Measurements from ENCODE around the gene TFG.

TFG gene

DNA sequence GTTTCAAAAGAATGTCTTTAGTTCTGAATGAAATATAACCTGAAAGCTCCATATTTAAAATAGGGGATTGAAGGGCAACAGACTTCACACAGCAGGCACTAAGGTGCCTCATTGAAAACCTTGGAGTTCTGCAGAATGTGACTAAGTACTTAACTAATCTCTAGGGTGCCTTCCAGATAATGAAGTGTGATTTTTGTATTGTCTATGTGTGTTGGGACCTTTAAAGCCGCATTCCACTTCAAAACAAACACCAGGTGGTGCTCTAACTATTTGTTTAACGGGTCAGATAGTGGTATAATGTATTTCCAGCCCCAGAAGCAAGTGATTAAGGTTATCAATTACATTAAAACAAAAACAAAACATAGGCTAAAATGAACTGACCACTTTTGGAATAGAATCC is 28.0 kb downstream of the TFG start:
- H3K9me3 ChIP-seq (ENCODE audit: control insufficient read depth in 1 of 2, low read length in 2 of 2): no peaks in the 10 kb centered on the region
- H3K4me3 ChIP-seq (ENCODE audit: low read depth in 1 of 2, low read length in 2 of 2): no peak overlapping the region
- peaks cover 0 to 5% of the 10 kb centered on the region in 2 donors for H3K4me1 ChIP-seq (ENCODE audit: control insufficient read depth in 1 of 2, insufficient read depth in 2 of 2, low read length in 2 of 2)
- H3K36me3 ChIP-seq (ENCODE audit: control insufficient read depth in 1 of 2, insufficient read depth in 2 of 2, low read length in 2 of 2): peaks cover 51 to 58% of the 10 kb centered on the region in 2 donors
- no peaks in the 10 kb centered on the region for H3K27me3 ChIP-seq (ENCODE audit: low read depth, low read length)
- no peak overlapping the region for H3K27ac ChIP-seq (ENCODE audit: low read length)

DNA sequence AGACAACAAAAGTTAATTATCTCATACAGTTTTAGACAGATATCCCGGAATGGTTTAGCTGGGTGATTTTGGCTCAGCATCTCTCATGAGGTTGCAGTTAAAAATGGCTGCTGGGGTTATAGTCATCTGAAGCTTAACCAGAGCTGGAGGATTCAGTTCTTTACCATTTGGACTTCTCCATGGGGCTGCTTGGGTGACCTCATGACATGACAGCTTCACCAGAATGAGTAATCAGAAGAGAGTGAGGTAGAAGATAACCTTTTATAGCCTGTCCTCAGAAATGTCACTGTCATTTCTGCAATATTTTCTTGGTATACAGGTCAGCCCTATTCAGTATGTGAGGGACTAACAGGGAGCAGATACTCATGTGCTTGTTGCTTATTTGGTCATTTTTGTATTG is 30.9 kb downstream of the TFG start:
- no peak overlapping the region for H3K27ac ChIP-seq (ENCODE audit: low read length)
- no peak overlapping the region for H3K4me3 ChIP-seq (ENCODE audit: low read depth in 1 of 2, low read length in 2 of 2)
- H3K9me3 ChIP-seq (ENCODE audit: control insufficient read depth in 1 of 2, low read length in 2 of 2): no peaks in the 10 kb centered on the region
- peaks cover 53 to 59% of the 10 kb centered on the region in 2 donors for H3K36me3 ChIP-seq (ENCODE audit: control insufficient read depth in 1 of 2, insufficient read depth in 2 of 2, low read length in 2 of 2)
- no peaks in the 10 kb centered on the region for H3K4me1 ChIP-seq (ENCODE audit: control insufficient read depth in 1 of 2, insufficient read depth in 2 of 2, low read length in 2 of 2)
- no peaks in the 10 kb centered on the region for H3K27me3 ChIP-seq (ENCODE audit: low read depth, low read length)

DNA sequence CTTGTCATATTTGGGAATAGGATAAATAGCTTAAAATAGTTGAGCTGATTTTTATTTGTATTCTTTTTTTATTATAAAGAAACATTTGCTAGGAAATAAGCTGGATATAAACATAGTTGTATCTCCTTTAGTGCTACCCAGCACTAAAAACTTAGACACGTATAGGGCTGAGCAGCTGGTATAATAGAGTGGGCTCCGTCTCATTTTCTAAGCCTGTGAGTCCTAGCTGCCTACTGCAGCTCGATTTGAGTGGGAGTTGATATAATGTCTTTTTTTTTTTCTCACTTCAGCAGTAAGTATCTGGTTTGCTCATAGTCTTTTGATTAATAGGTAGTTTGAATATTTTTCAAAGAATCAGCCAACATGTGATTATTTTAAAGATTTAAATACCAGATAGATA is 34.2 kb downstream of the TFG start:
- peaks cover 54 to 55% of the 10 kb centered on the region in 2 donors for H3K36me3 ChIP-seq (ENCODE audit: control insufficient read depth in 1 of 2, insufficient read depth in 2 of 2, low read length in 2 of 2)
- H3K27ac ChIP-seq (ENCODE audit: low read length): no peak overlapping the region
- no peak overlapping the region for H3K4me3 ChIP-seq (ENCODE audit: low read depth in 1 of 2, low read length in 2 of 2)

DNA sequence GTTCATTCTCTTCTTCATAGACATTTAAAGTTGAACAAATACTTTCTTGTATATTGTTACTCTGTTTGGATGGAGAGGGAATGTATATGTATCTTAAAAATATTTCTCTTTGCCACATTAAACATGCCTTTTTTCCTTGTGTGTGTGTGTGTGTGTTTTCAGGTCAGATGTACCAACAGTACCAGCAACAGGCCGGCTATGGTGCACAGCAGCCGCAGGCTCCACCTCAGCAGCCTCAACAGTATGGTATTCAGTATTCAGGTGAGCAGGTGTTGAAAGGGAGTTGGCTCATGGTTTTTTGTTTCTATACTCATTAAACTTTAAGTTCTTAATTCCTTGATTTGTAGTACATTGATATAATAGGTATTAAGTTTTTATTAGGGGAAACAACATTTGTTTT is 35.4 kb downstream of the TFG start:
- H3K36me3 ChIP-seq (ENCODE audit: control insufficient read depth in 1 of 2, insufficient read depth in 2 of 2, low read length in 2 of 2): peaks cover 55 to 64% of the 10 kb centered on the region in 2 donors
- no peak overlapping the region for H3K4me3 ChIP-seq (ENCODE audit: low read depth in 1 of 2, low read length in 2 of 2)
- no peak overlapping the region for H3K27ac ChIP-seq (ENCODE audit: low read length)
- no peaks in the 10 kb centered on the region for H3K9me3 ChIP-seq (ENCODE audit: control insufficient read depth in 1 of 2, low read length in 2 of 2)
- H3K4me1 ChIP-seq (ENCODE audit: control insufficient read depth in 1 of 2, insufficient read depth in 2 of 2, low read length in 2 of 2): peaks cover 0 to 4% of the 10 kb centered on the region in 2 donors
- H3K27me3 ChIP-seq (ENCODE audit: low read depth, low read length): no peaks in the 10 kb centered on the region

More for the DNA sequence above, 34.2 kb downstream of the TFG start:
- no peaks in the 10 kb centered on the region for H3K9me3 ChIP-seq (ENCODE audit: control insufficient read depth in 1 of 2, low read length in 2 of 2)
- H3K27me3 ChIP-seq (ENCODE audit: low read depth, low read length): no peaks in the 10 kb centered on the region
- peaks cover 0 to 4% of the 10 kb centered on the region in 2 donors for H3K4me1 ChIP-seq (ENCODE audit: control insufficient read depth in 1 of 2, insufficient read depth in 2 of 2, low read length in 2 of 2)

GRCh38 chr3:100745617-100746016 is 36.3 kb downstream of the TFG start:
- H3K9me3 ChIP-seq (ENCODE audit: control insufficient read depth in 1 of 2, low read length in 2 of 2): no peaks in the 10 kb centered on the region
- no peak overlapping the region for H3K4me3 ChIP-seq (ENCODE audit: low read depth in 1 of 2, low read length in 2 of 2)
- H3K4me1 ChIP-seq (ENCODE audit: control insufficient read depth in 1 of 2, insufficient read depth in 2 of 2, low read length in 2 of 2): peaks cover 0 to 4% of the 10 kb centered on the region in 2 donors
- H3K36me3 ChIP-seq (ENCODE audit: control insufficient read depth in 1 of 2, insufficient read depth in 2 of 2, low read length in 2 of 2): peaks cover 53 to 63% of the 10 kb centered on the region in 2 donors
- no peak overlapping the region for H3K27ac ChIP-seq (ENCODE audit: low read length)
- H3K27me3 ChIP-seq (ENCODE audit: low read depth, low read length): no peaks in the 10 kb centered on the region

DNA sequence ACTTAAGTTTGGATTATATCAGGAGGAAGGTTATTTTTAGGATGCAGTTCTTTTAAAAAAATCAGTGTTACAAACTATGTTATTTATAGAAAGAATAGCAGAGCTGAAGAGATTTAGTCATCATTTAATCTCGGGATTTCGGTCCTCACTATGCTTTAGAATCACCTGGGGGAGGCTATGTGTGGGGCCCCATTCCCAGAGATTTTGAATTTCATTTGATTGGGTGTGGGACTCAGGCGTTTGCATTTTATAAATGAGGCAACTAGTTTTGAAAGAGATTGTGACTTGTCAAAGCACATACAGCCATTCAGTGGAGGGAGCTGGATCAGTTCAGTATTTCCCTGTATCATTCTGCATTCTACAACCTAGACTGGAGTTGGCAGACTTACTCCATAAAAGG is 36.8 kb downstream of the TFG start:
- H3K9me3 ChIP-seq (ENCODE audit: control insufficient read depth in 1 of 2, low read length in 2 of 2): no peaks in the 10 kb centered on the region
- H3K4me3 ChIP-seq (ENCODE audit: low read depth in 1 of 2, low read length in 2 of 2): no peak overlapping the region
- peaks cover 0 to 4% of the 10 kb centered on the region in 2 donors for H3K4me1 ChIP-seq (ENCODE audit: control insufficient read depth in 1 of 2, insufficient read depth in 2 of 2, low read length in 2 of 2)
- H3K27me3 ChIP-seq (ENCODE audit: low read depth, low read length): no peaks in the 10 kb centered on the region
- no peak overlapping the region for H3K27ac ChIP-seq (ENCODE audit: low read length)
- peaks cover 55 to 67% of the 10 kb centered on the region in 2 donors for H3K36me3 ChIP-seq (ENCODE audit: control insufficient read depth in 1 of 2, insufficient read depth in 2 of 2, low read length in 2 of 2)

- H3K27ac ChIP-seq (ENCODE audit: low read length): no peak overlapping the region
- no peak overlapping the region for H3K4me3 ChIP-seq (ENCODE audit: low read depth in 1 of 2, low read length in 2 of 2)
- H3K36me3 ChIP-seq (ENCODE audit: control insufficient read depth in 1 of 2, insufficient read depth in 2 of 2, low read length in 2 of 2): peaks cover 67 to 68% of the 10 kb centered on the region in 2 donors
- H3K27me3 ChIP-seq (ENCODE audit: low read depth, low read length): no peaks in the 10 kb centered on the region
- peaks cover 0 to 4% of the 10 kb centered on the region in 2 donors for H3K4me1 ChIP-seq (ENCODE audit: control insufficient read depth in 1 of 2, insufficient read depth in 2 of 2, low read length in 2 of 2)
- no peaks in the 10 kb centered on the region for H3K9me3 ChIP-seq (ENCODE audit: control insufficient read depth in 1 of 2, low read length in 2 of 2)
Observed at GRCh38 chr3:100748220-100748619, 38.9 kb downstream of the TFG start.

DNA sequence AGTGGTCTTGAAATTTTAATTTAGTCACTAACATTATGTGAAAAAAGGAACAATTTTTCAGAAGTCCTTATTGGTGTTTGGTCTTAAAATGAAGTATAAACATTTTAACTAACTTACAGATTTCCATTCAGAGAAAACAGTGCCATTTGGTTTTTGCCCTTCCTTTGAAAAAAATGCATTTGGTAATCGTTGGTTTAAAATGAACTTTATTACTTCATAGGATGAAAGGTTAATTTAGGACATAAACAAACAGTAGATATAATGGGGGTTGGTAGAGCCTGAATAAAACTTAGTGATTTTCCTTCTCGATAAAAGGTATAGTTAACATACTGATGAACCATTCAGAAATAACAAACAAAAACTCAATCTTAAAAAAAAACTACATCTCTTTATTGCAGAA is 39.7 kb downstream of the TFG start:
- Histone ChIP-seq H3K4me3 (ENCODE audit: low read depth in 1 of 2, low read length in 2 of 2) (no peak overlapping the region), H3K9me3 (ENCODE audit: control insufficient read depth in 1 of 2, low read length in 2 of 2) (no peaks in the 10 kb centered on the region), H3K27me3 (ENCODE audit: low read depth, low read length) (no peaks in the 10 kb centered on the region), H3K4me1 (ENCODE audit: control insufficient read depth in 1 of 2, insufficient read depth in 2 of 2, low read length in 2 of 2) (peaks cover 0 to 4% of the 10 kb centered on the region in 2 donors), H3K36me3 (ENCODE audit: control insufficient read depth in 1 of 2, insufficient read depth in 2 of 2, low read length in 2 of 2) (peaks cover 63 to 73% of the 10 kb centered on the region in 2 donors), H3K27ac (ENCODE audit: low read length) (no peak overlapping the region)

DNA sequence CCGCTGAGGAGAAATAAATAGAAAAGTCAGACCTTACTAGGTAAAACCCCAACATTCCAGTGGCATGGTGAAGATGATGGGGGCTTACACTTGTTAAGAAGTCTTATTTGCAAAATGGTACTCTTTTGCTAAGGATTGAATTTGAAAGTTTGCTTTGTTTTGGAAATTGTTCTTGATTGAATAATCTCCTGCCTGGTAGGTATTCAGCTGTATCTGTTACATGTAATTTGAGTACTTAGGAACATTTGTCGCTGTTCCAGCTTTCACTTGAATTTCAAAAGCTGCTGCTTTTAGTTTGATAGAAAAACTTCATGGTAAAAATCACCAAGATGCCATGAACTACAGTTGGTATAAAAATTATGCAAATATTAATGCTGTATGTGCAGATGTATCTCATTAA is 44.6 kb downstream of the TFG start:
- H3K4me1 ChIP-seq (ENCODE audit: control insufficient read depth in 1 of 2, insufficient read depth in 2 of 2, low read length in 2 of 2): peaks cover 0 to 14% of the 10 kb centered on the region in 2 donors
- H3K27ac ChIP-seq (ENCODE audit: low read length): no peak overlapping the region
- H3K9me3 ChIP-seq (ENCODE audit: control insufficient read depth in 1 of 2, low read length in 2 of 2): no peaks in the 10 kb centered on the region
- H3K36me3 ChIP-seq (ENCODE audit: control insufficient read depth in 1 of 2, insufficient read depth in 2 of 2, low read length in 2 of 2): peaks cover 41 to 42% of the 10 kb centered on the region in 2 donors
- H3K4me3 ChIP-seq (ENCODE audit: low read depth in 1 of 2, low read length in 2 of 2): no peak overlapping the region
- no peaks in the 10 kb centered on the region for H3K27me3 ChIP-seq (ENCODE audit: low read depth, low read length)

DNA sequence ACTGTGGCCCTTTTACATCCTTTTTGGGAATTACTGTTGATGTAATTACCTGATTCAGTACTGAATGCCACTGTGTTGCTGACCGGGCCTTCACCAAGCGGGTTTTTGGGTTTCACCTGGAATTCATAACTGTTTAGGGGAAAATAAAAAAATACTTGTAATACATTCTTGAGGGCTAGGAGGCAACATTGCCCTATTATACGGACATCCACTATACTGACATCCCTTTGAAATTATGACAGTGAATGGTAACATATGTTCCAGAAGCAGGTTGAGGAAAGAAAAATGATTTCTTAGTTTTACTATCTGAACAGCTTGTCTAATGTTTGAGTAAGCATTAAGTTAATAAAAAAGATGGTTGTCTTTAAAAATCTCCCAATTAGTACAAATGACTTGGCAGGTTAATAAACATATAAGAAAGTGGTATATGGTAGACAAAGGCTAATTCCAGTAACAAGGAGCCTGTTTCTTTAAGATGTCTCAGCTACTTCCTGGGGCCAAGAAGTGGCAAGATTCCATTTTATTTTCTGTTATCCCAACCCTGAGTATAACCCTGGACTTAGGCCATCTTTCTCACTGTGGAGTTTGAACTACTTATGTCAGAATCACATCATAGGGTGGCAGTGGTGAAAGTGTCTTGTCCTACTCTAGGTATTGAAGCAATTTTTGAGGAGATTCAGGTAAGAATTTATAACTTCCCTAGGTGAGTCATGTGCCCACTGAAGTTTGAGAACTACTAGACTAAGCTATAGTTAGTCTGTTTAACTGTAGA is 45.5 kb downstream of the TFG start:
- Histone ChIP-seq H3K4me3 (ENCODE audit: low read depth in 1 of 2, low read length in 2 of 2) (no peak overlapping the region), H3K4me1 (ENCODE audit: control insufficient read depth in 1 of 2, insufficient read depth in 2 of 2, low read length in 2 of 2) (peaks cover 0 to 14% of the 10 kb centered on the region in 2 donors), H3K27ac (ENCODE audit: low read length) (no peak overlapping the region)

GRCh38 chr3:100756441-100756840 is 47.1 kb downstream of the TFG start:
- Histone ChIP-seq H3K27ac (ENCODE audit: low read length) (no peak overlapping the region), H3K4me1 (ENCODE audit: control insufficient read depth in 1 of 2, insufficient read depth in 2 of 2, low read length in 2 of 2) (peaks cover 0 to 14% of the 10 kb centered on the region in 2 donors), H3K4me3 (ENCODE audit: low read depth in 1 of 2, low read length in 2 of 2) (no peak overlapping the region), H3K9me3 (ENCODE audit: control insufficient read depth in 1 of 2, low read length in 2 of 2) (no peaks in the 10 kb centered on the region), H3K27me3 (ENCODE audit: low read depth, low read length) (no peaks in the 10 kb centered on the region), H3K36me3 (ENCODE audit: control insufficient read depth in 1 of 2, insufficient read depth in 2 of 2, low read length in 2 of 2) (peaks cover 18 to 24% of the 10 kb centered on the region in 2 donors)

More for the DNA sequence above, 45.5 kb downstream of the TFG start:
- H3K36me3 ChIP-seq (ENCODE audit: control insufficient read depth in 1 of 2, insufficient read depth in 2 of 2, low read length in 2 of 2): peaks cover 33 to 36% of the 10 kb centered on the region in 2 donors
- no peaks in the 10 kb centered on the region for H3K27me3 ChIP-seq (ENCODE audit: low read depth, low read length)
- no peaks in the 10 kb centered on the region for H3K9me3 ChIP-seq (ENCODE audit: control insufficient read depth in 1 of 2, low read length in 2 of 2)

DNA sequence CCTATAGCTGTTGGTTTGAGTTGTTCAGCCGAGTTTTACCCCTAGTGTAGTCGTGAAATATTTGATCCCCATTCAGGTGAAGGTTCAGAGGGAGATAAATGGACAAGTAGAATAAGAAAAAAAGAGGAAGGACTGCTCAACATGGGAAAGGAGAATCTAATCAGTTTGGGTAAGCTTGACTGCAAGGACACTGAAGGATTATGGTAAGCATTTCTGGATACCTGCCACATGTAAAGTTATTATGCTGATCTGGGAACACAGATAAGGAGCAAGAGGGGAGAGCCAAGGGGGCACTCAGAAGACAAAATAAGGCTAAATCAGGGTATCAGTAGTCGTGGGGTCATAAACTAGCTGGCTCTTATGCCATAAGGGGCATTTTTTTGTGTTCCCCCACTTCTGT is 49.9 kb downstream of the TFG start:
- peaks cover 0 to 11% of the 10 kb centered on the region in 2 donors for H3K4me1 ChIP-seq (ENCODE audit: control insufficient read depth in 1 of 2, insufficient read depth in 2 of 2, low read length in 2 of 2)
- H3K27me3 ChIP-seq (ENCODE audit: low read depth, low read length): no peaks in the 10 kb centered on the region
- peaks cover 4 to 5% of the 10 kb centered on the region in 2 donors for H3K36me3 ChIP-seq (ENCODE audit: control insufficient read depth in 1 of 2, insufficient read depth in 2 of 2, low read length in 2 of 2)
- H3K9me3 ChIP-seq (ENCODE audit: control insufficient read depth in 1 of 2, low read length in 2 of 2): no peaks in the 10 kb centered on the region
- no peak overlapping the region for H3K27ac ChIP-seq (ENCODE audit: low read length)
- H3K4me3 ChIP-seq (ENCODE audit: low read depth in 1 of 2, low read length in 2 of 2): no peak overlapping the region

Measured in muscle layer of duodenum (tissue), 2 donors.